Measurements from ENCODE around the gene MCF2L. TPM values are rescaled to one million over a fixed set of nuclear protein-coding genes. Genes with fewer than 3 reads are reported as not detected.

Gene MCF2L
- total RNA-seq, 1 donor from 2014 or later = 16.5 TPM

- no peak for DNase-seq (ENCODE audit: low spot score)
- H3K9me3 Mint-ChIP-seq (ENCODE audit: unreplicated experiment) = no peaks in the 10 kb centered on the region
- H3K36me3 Mint-ChIP-seq (ENCODE audit: low read depth, unreplicated experiment) = peaks cover 7% of the 10 kb centered on the region
- H3K4me3 Mint-ChIP-seq (ENCODE audit: unreplicated experiment) = no peak overlapping the region
- peaks cover 4% of the 10 kb centered on the region for H3K27me3 Mint-ChIP-seq (ENCODE audit: unreplicated experiment)
- no peaks in the 10 kb centered on the region for H3K4me1 Mint-ChIP-seq (ENCODE audit: unreplicated experiment)
- no peak for TF ChIP-seq CTCF (IDR thresholded peaks at IDR 0.05; ENCODE audit: unreplicated experiment)
- H3K27ac Mint-ChIP-seq (ENCODE audit: unreplicated experiment) = no peak overlapping the region
Observed at GRCh38 chr13:113091891-113092775, 123.1 kb downstream of the MCF2L start.

- H3K27ac Mint-ChIP-seq (ENCODE audit: unreplicated experiment) = no peak overlapping the region
- no peaks in the 10 kb centered on the region for H3K4me1 Mint-ChIP-seq (ENCODE audit: unreplicated experiment)
- peaks cover 4% of the 10 kb centered on the region for H3K27me3 Mint-ChIP-seq (ENCODE audit: unreplicated experiment)
- H3K36me3 Mint-ChIP-seq (ENCODE audit: low read depth, unreplicated experiment) = peaks cover 7% of the 10 kb centered on the region
- H3K4me3 Mint-ChIP-seq (ENCODE audit: unreplicated experiment) = no peak overlapping the region
- no peak for DNase-seq (ENCODE audit: low spot score)
- no peak for TF ChIP-seq CTCF (IDR thresholded peaks at IDR 0.05; ENCODE audit: unreplicated experiment)
- no peaks in the 10 kb centered on the region for H3K9me3 Mint-ChIP-seq (ENCODE audit: unreplicated experiment)
Observed at GRCh38 chr13:113092776-113093579, 124.0 kb downstream of the MCF2L start.

- H3K36me3 Mint-ChIP-seq (ENCODE audit: low read depth, unreplicated experiment) = peaks cover 6% of the 10 kb centered on the region
- no peaks in the 10 kb centered on the region for H3K4me1 Mint-ChIP-seq (ENCODE audit: unreplicated experiment)
- no peak overlapping the region for H3K27ac Mint-ChIP-seq (ENCODE audit: unreplicated experiment)
- H3K27me3 Mint-ChIP-seq (ENCODE audit: unreplicated experiment) = peaks cover 7% of the 10 kb centered on the region
- no peaks in the 10 kb centered on the region for H3K9me3 Mint-ChIP-seq (ENCODE audit: unreplicated experiment)
- TF ChIP-seq CTCF (IDR thresholded peaks at IDR 0.05; ENCODE audit: unreplicated experiment) = no peak
- no peak overlapping the region for H3K4me3 Mint-ChIP-seq (ENCODE audit: unreplicated experiment)
- no peak for DNase-seq (ENCODE audit: low spot score)
Observed at GRCh38 chr13:113093580-113094409, 124.8 kb downstream of the MCF2L start.

GRCh38 chr13:113094410-113094800, 125.4 kb downstream of the MCF2L start:
- H3K27ac Mint-ChIP-seq (ENCODE audit: unreplicated experiment) = no peak overlapping the region
- H3K9me3 Mint-ChIP-seq (ENCODE audit: unreplicated experiment) = no peaks in the 10 kb centered on the region
- no peak for TF ChIP-seq CTCF (IDR thresholded peaks at IDR 0.05; ENCODE audit: unreplicated experiment)
- H3K36me3 Mint-ChIP-seq (ENCODE audit: low read depth, unreplicated experiment) = peaks cover 3% of the 10 kb centered on the region
- no peak for DNase-seq (ENCODE audit: low spot score)
- no peaks in the 10 kb centered on the region for H3K4me1 Mint-ChIP-seq (ENCODE audit: unreplicated experiment)
- H3K27me3 Mint-ChIP-seq (ENCODE audit: unreplicated experiment) = peaks cover 7% of the 10 kb centered on the region
- no peak overlapping the region for H3K4me3 Mint-ChIP-seq (ENCODE audit: unreplicated experiment)
